ENCODE measurements around the gene GGT5.

GGT5 gene

DNA sequence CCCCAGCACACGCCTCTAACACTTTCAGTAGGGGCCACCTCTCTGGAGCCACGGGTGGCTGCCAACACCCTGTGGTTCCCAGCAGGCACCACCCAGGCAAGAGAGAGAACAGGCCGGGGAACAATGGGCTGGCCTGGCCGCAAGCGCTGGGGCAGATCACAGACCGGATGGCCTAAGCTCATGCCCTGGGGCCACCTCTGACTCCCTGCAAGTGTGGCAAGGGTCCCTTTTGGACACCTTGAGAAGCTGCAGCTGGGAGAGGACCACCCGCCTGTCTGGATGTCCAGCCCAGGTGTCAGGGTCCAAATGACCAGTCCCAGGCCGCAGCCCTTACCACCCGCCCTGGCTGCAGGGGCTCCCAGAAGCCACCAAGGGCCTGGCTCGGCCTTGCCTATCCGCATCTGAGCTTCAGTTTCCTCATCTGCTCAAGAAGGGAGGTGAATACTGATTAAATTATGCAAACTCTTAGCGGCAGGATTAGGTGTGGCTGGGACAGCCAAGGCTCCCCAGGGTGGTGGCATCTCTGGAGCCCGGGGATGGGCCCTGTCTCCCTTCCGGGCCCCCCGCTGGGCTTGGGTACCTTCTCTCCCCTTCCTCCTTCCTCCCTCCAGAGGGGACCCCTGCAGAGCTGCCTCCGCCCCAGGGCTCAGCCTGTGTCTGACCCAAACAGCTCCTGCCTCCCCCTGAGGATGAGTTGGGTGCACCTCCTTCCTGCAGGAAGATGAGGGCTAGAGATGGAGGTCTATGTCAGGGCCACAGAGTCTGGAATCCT, 64.4 kb downstream of the GGT5 start:
- ATAC-seq (replicated peaks; ENCODE audit: extremely low read depth, poor library complexity, severe bottlenecking) (no peak), DNase-seq (ENCODE audit: low spot score in 2 of 2) (no peak)
- Mint-ChIP-seq H3K36me3 (ENCODE audit: insufficient read depth) (peaks cover 15% of the 10 kb centered on the region), H3K27ac (ENCODE audit: low read depth) (peak overlapping the region; percentile 84), H3K9me3 (no peaks in the 10 kb centered on the region), H3K4me3 (no peak overlapping the region), H3K27me3 (no peaks in the 10 kb centered on the region), H3K4me1 (no peaks in the 10 kb centered on the region)

DNA sequence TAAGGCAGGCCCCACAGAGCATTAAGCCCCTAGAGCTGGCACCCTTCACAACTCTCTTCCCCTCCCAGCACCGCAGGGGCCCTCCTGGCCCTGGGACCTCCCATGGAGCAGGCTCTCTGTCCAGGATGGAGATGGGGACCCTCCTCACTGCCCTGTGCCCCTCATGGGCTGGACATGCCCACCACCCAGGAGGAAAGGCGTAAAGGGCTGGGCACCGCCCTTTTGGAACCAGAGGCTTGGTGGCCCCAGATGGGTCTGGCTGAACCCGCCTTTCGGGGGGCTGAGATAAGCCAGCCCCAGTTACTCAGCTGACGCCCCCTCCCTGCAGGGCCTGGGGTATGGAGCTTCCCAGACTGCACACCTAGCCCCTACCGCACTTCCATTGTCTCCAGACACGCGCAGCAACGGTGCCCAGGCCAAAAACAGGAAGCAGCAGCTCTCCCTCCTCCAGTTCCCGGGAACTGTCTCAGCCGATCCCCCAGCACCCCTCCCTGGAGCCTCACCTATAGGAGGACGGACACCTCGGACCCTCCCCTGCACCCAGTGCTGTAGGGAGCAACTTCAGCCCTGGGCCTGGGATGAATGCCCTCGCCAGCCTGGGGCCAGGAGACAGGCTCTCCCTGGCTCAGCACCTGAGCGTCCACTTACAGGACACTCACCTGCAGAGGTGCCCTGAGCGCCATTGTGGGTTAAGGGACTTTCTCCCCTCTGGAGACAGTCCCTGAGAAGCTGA, 65.2 kb downstream of the GGT5 start:
- no peaks in the 10 kb centered on the region for H3K4me1 Mint-ChIP-seq
- no peak for ATAC-seq (replicated peaks; ENCODE audit: extremely low read depth, poor library complexity, severe bottlenecking)
- H3K27ac Mint-ChIP-seq (ENCODE audit: low read depth), result peak overlapping the region; percentile 84
- H3K36me3 Mint-ChIP-seq (ENCODE audit: insufficient read depth), result peaks cover 19% of the 10 kb centered on the region
- H3K4me3 Mint-ChIP-seq, result no peak overlapping the region
- H3K9me3 Mint-ChIP-seq, result no peaks in the 10 kb centered on the region
- no peaks in the 10 kb centered on the region for H3K27me3 Mint-ChIP-seq
- DNase-seq (ENCODE audit: low spot score in 2 of 2), result no peak

DNA sequence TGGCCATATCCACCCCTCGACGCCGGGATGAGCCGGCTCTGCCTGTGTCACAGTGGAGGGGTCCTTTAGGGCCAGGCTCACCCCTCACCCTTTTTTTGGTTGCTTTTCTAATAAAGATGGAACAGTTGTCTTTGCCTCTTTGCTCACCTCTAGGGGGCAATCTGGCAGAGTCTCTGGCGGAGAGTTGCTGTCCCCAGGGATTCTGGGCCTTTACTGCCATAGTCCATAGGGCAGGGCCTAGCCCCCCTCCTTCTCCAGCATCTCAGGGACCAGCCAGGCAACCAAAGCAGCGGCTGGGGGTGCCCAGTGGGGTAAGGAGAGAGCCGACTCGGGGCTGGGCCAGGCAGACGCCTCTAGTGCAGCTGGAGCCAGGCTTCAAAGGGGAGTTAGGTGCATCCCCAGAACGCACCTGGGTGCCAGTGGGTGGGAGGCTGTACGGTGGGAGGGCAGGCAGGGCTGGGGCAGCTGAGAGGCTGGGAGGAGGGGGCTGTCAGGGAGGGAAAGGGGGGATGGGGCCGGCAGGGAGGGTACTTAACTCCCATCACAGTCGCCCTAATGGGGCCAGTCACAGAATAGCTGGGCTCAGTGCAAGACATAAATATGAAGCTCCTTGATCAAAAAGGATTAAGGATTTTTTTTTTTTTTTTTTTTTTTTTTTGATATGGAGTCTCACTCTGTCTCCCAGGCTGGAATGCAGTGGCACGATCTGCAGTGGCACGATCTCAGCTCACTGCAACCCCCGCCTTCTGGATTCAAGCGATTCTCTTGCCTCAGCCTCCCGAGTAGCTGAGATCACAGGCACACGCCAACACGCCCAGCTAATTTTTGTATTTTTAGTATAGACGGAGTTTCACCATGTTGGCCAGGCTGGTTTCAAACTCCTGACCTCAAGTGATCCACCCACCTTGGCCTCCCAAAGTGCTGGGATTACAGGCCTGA, 66.1 kb downstream of the GGT5 start:
- Mint-ChIP-seq H3K27me3 (no peaks in the 10 kb centered on the region), H3K36me3 (ENCODE audit: insufficient read depth) (peaks cover 22% of the 10 kb centered on the region), H3K4me3 (no peak overlapping the region), H3K27ac (ENCODE audit: low read depth) (no peak overlapping the region), H3K4me1 (no peaks in the 10 kb centered on the region), H3K9me3 (no peaks in the 10 kb centered on the region)
- ATAC-seq (replicated peaks; ENCODE audit: extremely low read depth, poor library complexity, severe bottlenecking) (no peak), DNase-seq (ENCODE audit: low spot score in 2 of 2) (no peak)

DNA sequence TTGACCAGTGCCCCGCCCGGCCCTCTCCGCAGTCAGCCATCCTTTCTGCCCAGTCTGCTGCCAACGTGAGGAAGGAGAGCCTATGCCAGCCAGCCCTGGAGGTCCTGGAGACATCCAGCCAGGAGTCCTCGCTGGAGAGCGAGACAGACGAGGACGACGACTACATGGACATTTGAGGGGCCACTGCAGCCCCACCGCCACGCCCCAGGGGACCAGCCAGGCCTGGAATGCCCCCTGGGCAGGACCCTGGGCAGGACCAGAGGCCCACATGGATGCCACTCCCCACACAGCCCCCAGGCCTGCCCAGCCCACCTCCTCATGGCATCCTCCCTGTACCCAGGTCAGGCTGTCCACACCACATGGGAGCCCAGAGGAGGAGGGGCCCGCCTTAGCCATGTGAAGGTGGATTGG, 66.9 kb downstream of the GGT5 start:
- Mint-ChIP-seq H3K27ac (ENCODE audit: low read depth) (no peak overlapping the region), H3K27me3 (no peaks in the 10 kb centered on the region), H3K9me3 (no peaks in the 10 kb centered on the region), H3K4me1 (no peaks in the 10 kb centered on the region), H3K36me3 (ENCODE audit: insufficient read depth) (peaks cover 29% of the 10 kb centered on the region), H3K4me3 (no peak overlapping the region)
- DNase-seq (ENCODE audit: low spot score in 2 of 2), result no peak
- no peak for ATAC-seq (replicated peaks; ENCODE audit: extremely low read depth, poor library complexity, severe bottlenecking)

DNA sequence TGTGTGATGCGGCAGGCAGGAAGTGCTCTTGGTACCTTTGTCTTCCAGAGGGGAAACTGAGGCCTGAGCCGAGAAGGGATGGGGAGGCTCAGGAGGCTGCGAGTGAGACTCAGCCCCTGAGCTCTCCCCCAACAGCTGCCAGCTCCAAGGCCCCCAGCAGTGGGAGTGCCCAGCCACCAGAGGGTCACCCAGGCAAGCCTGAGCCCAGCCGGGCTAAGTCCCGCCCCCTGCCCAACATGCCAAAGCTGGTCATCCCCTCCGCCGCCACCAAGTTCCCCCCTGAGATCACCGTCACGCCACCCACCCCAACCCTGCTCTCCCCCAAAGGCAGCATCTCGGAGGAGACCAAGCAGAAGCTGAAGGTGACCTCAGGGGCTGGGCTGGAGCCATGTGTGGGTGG, 67.4 kb downstream of the GGT5 start:
- Mint-ChIP-seq H3K4me1 (no peaks in the 10 kb centered on the region), H3K27me3 (no peaks in the 10 kb centered on the region), H3K9me3 (no peaks in the 10 kb centered on the region), H3K4me3 (no peak overlapping the region), H3K36me3 (ENCODE audit: insufficient read depth) (peaks cover 28% of the 10 kb centered on the region), H3K27ac (ENCODE audit: low read depth) (no peak overlapping the region)
- ATAC-seq (replicated peaks; ENCODE audit: extremely low read depth, poor library complexity, severe bottlenecking) (no peak), DNase-seq (ENCODE audit: low spot score in 2 of 2) (no peak)

DNA sequence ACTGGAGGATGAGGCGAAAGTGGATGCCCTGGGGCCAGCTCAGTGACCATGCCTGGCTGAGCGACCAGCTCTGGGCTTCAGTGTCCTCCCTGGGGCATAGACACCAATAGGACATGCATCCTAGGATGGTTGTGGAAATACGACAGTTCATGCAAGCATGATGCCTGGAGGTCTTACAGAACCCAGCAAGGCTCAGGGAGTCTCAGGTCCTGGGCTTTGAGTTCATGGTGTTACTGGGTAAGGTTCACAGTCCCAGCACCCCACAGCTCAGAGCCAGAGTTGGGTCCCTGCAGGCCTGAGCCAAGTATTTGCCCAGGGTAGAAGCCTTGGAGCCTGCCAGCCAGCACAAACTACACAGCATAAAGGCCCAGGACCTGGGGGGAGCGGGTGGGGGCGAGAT, 67.8 kb downstream of the GGT5 start:
- no peak for DNase-seq (ENCODE audit: low spot score in 2 of 2)
- no peak for ATAC-seq (replicated peaks; ENCODE audit: extremely low read depth, poor library complexity, severe bottlenecking)
- Mint-ChIP-seq H3K4me3 (no peak overlapping the region), H3K27me3 (no peaks in the 10 kb centered on the region), H3K9me3 (no peaks in the 10 kb centered on the region), H3K27ac (ENCODE audit: low read depth) (no peak overlapping the region), H3K4me1 (no peaks in the 10 kb centered on the region), H3K36me3 (ENCODE audit: insufficient read depth) (peaks cover 26% of the 10 kb centered on the region)

DNA sequence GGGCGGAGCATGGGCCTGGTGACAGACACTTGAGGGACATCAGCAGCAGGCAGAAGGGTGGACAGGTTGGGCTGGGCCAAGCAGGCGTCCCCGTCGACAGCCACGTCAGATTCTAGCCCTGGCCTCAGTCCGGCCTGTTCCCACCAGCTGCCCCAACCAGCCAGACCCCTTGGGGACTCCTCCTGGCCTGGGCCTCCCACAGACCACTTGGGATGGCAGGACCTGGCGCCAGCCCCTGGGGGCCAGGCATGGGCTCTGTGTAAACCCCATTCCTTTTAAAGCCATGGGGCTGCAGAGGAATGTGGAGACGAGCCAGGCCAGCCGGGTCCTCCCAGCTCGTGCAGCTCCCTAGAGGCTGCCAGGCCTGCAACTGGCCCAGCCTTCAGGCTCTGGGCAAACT, 68.3 kb downstream of the GGT5 start:
- Mint-ChIP-seq H3K27me3 (no peaks in the 10 kb centered on the region), H3K4me3 (no peak overlapping the region), H3K9me3 (no peaks in the 10 kb centered on the region), H3K36me3 (ENCODE audit: insufficient read depth) (peaks cover 27% of the 10 kb centered on the region), H3K4me1 (no peaks in the 10 kb centered on the region), H3K27ac (ENCODE audit: low read depth) (no peak overlapping the region)
- ATAC-seq (replicated peaks; ENCODE audit: extremely low read depth, poor library complexity, severe bottlenecking) (no peak), DNase-seq (ENCODE audit: low spot score in 2 of 2) (no peak)

DNA sequence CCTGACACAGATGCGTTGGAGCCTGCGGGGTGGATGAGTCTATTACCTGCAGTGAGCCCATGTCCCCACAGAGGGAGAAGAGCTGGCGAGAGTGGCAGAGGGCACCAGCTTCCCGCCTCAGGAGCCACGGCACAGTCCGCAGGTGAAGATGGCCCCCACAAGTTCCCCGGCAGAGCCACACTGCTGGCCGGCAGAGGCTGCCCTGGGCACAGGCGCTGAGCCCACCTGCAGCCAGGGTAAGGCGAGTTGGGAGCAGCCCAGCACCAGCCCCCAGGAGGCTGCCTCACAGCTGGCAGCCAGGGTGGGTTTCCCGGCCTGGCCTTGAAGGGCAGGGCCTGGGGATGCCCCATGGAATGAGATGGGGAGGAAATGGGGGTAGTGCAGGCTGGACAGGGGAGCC, 68.8 kb downstream of the GGT5 start:
- Mint-ChIP-seq H3K4me1 (no peaks in the 10 kb centered on the region), H3K4me3 (no peak overlapping the region), H3K27ac (ENCODE audit: low read depth) (no peak overlapping the region), H3K36me3 (ENCODE audit: insufficient read depth) (peaks cover 31% of the 10 kb centered on the region), H3K9me3 (no peaks in the 10 kb centered on the region), H3K27me3 (no peaks in the 10 kb centered on the region)
- DNase-seq (ENCODE audit: low spot score in 2 of 2), result no peak
- ATAC-seq (replicated peaks; ENCODE audit: extremely low read depth, poor library complexity, severe bottlenecking), result no peak

DNA sequence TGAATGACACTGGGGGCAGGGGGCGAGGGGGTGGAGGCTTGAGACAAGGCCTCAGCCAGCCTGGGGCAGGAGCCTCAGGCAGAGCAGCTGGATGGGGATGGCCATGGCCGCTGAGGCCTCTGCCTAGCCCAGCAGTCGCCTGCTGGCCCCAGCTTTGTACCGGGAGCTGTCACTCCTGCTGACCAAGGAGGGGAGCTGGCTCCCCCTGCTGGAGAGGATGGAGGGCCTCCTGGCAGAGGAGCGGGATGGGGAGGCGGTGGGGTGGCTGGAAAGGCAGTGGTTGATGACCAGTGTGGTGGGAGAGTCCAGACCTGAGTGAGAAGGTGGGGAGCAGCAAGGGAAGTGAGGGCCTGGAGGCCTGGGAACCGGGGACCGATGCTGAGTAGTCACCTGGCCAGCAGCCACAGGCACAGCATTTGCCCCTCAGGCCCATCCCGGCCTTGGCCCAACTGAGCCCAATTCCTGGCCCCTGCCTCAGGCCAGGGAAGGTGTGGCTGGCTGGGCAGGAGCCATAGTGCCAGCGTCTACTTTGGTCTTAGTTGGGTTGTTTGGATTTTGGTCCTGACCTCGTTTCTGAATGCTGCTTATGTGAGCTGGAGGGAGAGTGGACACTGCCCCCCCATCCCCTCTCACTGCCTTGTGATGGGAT, 69.6 kb downstream of the GGT5 start:
- DNase-seq (ENCODE audit: low spot score in 2 of 2), result peak; percentile 35 to 53
- no peak overlapping the region for H3K4me3 Mint-ChIP-seq
- peaks cover 29% of the 10 kb centered on the region for H3K36me3 Mint-ChIP-seq (ENCODE audit: insufficient read depth)
- H3K4me1 Mint-ChIP-seq, result no peaks in the 10 kb centered on the region
- H3K27ac Mint-ChIP-seq (ENCODE audit: low read depth), result no peak overlapping the region
- ATAC-seq (replicated peaks; ENCODE audit: extremely low read depth, poor library complexity, severe bottlenecking), result peak; percentile 52
- H3K27me3 Mint-ChIP-seq, result no peaks in the 10 kb centered on the region
- no peaks in the 10 kb centered on the region for H3K9me3 Mint-ChIP-seq

DNA sequence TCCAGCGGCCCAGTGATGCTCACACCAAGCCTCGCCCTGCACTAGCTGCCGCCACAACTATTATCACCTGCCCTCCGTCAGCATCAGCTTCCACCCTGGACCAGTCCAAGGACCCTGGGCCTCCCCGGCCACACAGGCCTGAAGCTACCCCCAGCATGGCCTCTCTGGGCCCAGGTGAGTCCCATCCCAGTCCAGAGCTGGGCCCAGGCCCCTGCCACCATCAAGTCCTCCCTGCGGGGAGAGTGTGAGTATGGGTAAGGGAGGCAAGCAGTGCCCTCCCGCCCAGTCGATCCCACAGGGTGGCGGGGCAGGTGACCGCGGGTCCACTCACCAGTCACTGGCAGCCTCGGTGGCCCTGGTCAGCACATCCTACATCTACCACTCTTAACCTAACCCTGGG, 73.1 kb downstream of the GGT5 start:
- Mint-ChIP-seq H3K27ac (ENCODE audit: low read depth) (no peak overlapping the region), H3K4me1 (peaks cover 6% of the 10 kb centered on the region), H3K9me3 (no peaks in the 10 kb centered on the region), H3K4me3 (no peak overlapping the region), H3K27me3 (no peaks in the 10 kb centered on the region), H3K36me3 (ENCODE audit: insufficient read depth) (peaks cover 43% of the 10 kb centered on the region)
- DNase-seq (ENCODE audit: low spot score in 2 of 2), result no peak
- ATAC-seq (replicated peaks; ENCODE audit: extremely low read depth, poor library complexity, severe bottlenecking), result no peak

DNA sequence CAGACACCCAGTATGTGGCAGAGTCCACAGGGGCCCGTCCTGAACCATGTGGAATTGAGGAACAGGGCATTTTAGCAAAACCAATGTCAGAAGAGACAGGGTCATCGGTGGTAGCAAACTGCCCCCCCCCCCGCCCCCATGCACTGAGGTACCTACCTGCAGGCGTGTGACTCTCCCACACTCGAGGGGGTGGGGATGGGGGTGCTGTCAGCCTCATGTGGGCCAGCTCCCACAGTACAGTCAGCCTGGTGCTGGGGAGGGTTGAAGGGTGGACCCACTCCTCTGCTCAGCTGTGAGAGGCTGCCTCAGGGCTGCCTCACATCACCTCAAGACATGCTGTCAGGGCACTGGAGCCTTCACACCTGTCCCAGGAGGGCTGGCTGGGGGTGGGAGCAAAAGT, 74.2 kb downstream of the GGT5 start:
- peaks cover 6% of the 10 kb centered on the region for H3K4me1 Mint-ChIP-seq
- peaks cover 45% of the 10 kb centered on the region for H3K36me3 Mint-ChIP-seq (ENCODE audit: insufficient read depth)
- no peak overlapping the region for H3K27ac Mint-ChIP-seq (ENCODE audit: low read depth)
- no peaks in the 10 kb centered on the region for H3K27me3 Mint-ChIP-seq
- H3K9me3 Mint-ChIP-seq, result no peaks in the 10 kb centered on the region
- DNase-seq (ENCODE audit: low spot score in 2 of 2) (no peak), ATAC-seq (replicated peaks; ENCODE audit: extremely low read depth, poor library complexity, severe bottlenecking) (no peak)
- H3K4me3 Mint-ChIP-seq, result no peak overlapping the region

DNA sequence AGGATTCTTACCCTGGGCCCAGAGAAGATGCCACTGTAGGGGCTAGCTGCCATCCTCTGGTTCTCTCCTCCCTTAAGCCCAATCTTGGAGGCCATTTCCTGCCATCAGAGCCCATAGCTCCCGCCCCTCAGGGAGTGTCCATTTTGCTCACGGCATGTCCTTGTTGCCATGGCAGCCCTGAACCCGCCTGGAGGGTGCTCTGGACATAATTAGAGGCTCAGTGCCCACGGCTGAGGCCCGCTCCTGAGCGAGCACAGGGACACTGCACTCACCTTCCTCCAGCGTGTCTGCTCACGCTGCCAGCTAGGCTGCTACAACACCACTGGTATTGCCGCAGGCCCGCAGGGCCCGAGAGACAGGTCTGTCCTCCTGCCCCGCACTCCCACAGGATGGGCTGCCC, 74.7 kb downstream of the GGT5 start:
- Mint-ChIP-seq H3K27me3 (no peaks in the 10 kb centered on the region), H3K9me3 (no peaks in the 10 kb centered on the region), H3K4me1 (peaks cover 6% of the 10 kb centered on the region), H3K27ac (ENCODE audit: low read depth) (no peak overlapping the region), H3K36me3 (ENCODE audit: insufficient read depth) (peaks cover 46% of the 10 kb centered on the region), H3K4me3 (no peak overlapping the region)
- ATAC-seq (replicated peaks; ENCODE audit: extremely low read depth, poor library complexity, severe bottlenecking) (no peak), DNase-seq (ENCODE audit: low spot score in 2 of 2) (no peak)
